ENCODE measurements around the gene ABHD10.

ABHD10 gene

DNA sequence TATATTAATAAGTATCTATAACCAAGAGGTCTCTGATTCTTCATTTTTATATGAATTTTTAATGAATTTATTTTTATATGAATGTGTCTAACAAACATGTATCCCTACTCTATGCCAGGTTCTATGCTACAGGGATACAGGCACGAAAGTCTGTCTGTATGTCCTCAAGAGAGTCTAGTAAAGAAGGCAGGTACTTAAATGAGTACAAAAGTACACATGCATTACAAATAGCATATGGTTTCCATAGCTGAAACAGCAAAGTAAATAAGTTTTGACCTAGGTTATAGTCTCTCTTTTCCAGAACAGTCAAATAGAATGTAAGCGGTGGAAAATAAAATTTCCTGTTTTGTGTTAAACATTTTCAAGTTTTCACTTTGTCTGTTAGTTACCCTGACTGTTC, 13.3 kb upstream of the ABHD10 start:
- DNase-seq (ENCODE audit: low read depth in 2 of 2) = no peak

- DNase-seq (ENCODE audit: low read depth in 2 of 2) = no peak
Measured at GRCh38 chr3:111967068-111967467, 11.8 kb upstream of the ABHD10 start.

- DNase-seq (ENCODE audit: low read depth in 2 of 2) = peak; percentile 76
Measured at GRCh38 chr3:111967651-111968274, 11.1 kb upstream of the ABHD10 start.

DNA sequence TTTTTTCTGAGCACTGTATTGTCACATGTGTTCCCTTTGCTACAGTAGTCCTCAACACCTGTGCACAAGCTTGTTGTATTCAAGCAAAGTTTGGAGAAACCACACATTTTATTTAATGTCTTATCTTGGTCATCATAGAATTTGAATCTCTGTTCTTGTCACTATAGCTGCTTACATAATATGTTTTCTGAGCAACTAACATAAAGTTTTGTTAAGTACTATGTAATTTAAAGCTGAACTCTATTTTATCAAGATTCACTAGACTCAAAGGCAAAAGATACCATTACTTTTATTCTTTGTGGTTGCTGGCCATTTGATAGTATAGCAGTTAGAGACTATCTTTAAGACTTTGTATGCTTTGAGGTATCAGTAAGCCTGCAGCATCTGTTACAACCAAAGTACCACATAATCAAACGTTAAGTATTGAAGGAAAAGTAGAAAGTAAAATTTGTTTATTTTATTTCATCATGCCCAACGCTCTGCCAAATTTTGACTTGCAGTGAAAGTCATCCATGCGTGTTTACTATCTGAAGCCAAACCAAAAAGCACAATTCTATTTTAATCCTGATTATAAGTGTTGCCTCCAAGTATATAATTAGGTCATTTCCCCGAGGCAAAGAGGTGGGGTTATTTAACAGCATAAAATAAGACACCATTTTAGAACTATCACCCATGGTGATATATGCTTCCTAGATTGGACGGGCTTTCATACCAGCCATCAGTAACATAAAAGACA, 10.3 kb upstream of the ABHD10 start:
- no peak for DNase-seq (ENCODE audit: low read depth in 2 of 2)

DNA sequence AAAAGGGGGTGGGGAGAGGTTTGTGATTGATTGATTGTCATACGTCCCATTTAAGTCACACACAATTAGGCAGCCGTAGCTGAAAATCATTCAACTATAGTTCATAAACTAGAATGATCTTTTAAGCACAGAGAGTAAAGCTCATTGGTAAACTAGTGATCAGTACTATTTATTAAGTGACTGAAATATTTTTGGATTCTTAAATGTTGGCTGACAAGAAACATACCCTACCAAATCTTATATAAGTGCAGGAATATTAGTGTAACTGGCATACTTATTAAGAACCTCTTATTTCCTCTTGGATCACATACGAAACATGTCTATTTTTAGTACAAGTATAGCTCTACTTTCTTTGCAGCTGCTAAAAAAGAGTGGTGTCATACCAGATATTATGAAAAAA, 8.4 kb upstream of the ABHD10 start:
- DNase-seq (ENCODE audit: low read depth in 2 of 2) = no peak

DNA sequence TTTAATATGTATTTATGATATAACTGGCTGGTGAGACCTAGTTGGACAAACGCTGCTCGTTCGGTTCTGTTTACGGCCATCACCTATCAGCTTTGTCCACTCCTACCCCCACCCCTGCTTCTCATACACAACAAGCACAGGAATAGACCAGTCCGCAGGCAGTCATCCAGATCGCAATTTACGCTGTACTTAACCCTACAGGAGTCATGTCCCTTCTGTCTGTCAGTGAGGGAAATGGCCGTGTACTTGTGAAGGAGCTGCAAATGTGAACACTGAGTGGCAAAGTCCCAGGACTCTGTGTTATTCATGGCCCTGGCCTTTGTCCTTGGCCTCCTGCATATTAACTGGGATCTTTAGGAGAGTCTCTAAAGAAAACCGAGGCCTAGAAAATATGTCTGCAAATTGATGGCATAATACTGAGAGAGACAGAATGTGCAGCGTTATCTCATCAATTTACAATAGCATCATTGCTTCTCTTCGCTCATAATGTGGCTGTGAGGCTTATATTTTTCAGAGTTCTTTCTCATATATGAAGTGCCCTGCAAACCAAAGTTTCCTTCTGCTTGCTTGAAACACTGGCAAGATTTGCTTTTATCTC, 7.2 kb upstream of the ABHD10 start:
- no peak for DNase-seq (ENCODE audit: low read depth in 2 of 2)

DNA sequence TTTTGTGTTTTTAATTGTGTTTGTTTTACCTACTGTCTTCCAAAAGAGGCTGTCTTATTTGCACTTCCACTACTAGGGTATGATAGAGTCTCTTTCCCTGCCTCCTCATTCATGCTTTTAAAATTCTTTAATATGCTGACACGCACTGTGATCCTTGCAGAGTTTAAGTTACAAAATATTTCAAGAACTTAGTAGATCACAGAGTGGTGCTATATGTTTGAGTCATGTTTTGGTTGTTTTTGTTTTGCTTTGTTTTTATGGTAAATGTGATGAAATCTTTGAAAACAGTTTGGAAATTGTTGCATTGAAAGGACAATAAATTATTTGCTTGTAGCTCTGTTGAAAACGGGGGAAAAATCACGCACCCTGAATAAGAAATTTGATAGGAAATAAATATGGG, 5.9 kb upstream of the ABHD10 start:
- no peak for DNase-seq (ENCODE audit: low read depth in 2 of 2)

GRCh38 chr3:111975131-111975530, 3.7 kb upstream of the ABHD10 start:
- DNase-seq (ENCODE audit: low read depth in 2 of 2) = no peak

DNA sequence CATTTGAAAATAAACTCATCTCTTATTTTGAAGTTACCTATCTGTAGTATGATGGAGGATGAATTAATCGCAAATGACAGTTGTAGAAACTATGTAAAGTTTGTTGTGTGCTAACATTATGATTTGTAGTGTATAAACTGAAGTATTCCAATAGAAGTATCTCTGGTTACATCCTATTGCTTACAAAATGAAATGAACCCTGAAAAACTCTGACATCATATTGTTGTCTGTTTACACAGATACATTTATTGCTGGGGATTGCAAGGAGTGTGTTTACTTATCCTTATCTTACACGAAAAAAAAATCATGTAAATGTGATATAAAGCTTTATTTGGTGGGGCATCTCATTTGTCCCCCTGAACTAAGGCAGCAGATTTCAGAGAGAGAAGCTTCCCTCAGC, 2.6 kb upstream of the ABHD10 start:
- no peak for DNase-seq (ENCODE audit: low read depth in 2 of 2)

DNA sequence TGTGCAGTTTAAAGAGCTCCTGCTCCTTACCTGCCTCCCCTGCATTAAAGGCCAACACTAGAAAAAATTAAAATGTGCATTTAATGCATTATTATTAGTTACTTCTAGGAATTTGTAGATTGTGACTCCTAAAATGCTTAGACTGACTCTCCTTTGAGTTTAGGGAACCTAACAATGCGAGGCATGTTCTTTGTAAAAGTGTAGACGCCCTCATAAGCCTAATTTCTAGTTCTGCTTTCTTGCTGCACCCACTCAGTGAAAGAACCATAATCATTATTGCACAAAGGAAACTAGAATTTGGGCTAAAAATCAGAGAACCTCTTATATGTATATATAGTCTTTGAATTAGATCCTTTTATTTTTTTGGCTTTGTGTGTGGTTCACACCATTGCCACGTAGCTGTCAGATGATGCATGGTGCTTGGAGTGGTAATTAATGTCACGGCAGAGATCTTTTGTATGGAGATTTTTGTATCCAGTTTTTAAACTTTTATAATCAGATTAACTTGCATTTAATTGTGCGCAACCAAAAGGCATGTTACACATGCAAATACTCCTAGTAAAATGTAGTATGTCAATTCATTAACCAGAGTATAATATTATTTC, 710 bp downstream of the ABHD10 start:
- DNase-seq (ENCODE audit: low read depth in 2 of 2) = no peak

DNA sequence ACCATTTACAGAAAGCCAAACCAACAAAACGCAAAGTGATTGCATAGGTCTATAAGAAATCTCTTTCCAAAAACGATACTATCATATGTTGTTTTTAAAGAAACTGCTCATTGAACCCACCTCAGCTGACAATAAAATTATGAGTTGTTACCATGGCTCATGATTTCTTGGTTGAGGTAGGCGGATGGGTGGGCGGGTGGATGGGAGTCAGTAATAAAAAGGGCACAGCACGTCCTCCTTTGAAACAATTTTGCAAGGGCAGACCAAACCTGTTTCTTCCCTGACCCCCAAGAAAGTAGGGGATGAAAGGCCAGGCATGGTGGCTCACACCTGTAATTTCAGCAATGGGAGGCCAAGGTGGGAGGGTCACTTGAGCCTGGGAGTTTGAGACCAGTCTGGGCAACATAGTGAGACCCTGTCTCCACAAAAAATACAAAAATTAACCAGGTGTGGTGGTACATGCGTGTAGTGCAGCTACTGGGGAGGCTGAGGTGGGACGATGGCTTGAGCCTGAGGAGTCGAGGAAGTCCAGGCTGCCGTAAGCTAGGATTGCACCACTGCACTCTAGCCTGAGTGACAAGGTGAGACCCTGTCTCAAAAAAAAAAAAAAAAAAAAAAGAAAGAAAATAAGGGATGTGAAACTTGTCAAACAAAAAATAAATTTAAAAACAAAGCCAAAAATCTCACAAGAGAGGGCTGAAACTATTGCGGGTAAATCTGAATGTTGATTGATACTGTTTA, 2.1 kb downstream of the ABHD10 start:
- DNase-seq (ENCODE audit: low read depth in 2 of 2) = no peak

GRCh38 chr3:111981457-111981763, 2.6 kb downstream of the ABHD10 start:
- DNase-seq (ENCODE audit: low read depth in 2 of 2) = no peak

- no peak for DNase-seq (ENCODE audit: low read depth in 2 of 2)
Measured at GRCh38 chr3:111984636-111985298, 5.9 kb downstream of the ABHD10 start.

DNA sequence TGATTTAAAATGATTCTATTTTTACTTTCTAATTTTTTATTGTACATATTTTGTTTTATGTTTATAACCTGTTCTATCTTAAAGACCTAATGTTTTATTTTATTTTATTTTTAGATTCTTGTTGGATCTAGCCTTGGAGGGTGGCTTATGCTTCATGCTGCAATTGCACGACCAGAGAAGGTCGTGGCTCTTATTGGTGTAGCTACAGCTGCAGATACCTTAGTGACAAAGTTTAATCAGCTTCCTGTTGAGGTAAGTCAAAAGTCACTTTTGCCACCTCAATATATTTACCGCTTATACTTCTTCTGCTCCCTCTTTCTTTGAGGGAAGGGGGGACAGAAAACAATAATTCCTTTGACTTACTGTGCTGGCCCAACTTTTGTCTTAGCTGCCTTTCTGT, 8.0 kb downstream of the ABHD10 start:
- DNase-seq (ENCODE audit: low read depth in 2 of 2) = no peak

DNA sequence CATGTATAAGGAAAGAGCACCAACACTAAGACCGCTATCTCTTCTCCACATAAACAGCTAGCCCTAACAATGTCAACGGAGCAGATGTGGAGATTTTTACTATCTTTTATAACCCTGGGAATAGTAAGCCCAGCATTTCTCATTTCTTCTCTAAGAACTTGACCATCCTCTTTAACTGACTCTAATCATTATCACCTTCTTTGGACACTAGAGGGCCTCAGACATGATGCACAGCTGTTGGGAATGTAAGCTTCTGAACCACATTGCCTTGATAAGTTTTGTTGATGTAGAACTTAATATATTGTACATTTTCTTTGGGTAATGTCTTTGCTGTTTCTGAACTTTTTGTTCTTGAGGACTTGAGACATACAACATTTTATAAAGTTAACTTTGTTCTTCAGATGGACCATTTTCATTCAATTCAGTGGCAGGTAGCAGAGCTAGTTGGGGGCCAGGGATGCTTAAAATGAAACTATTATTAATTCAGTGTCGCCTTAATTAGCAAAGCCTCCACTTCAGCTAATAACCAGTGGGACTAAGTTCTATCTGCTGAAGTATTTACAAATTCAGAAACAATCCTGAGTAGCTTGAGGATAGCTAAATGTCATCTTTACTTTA, 10.3 kb downstream of the ABHD10 start:
- DNase-seq (ENCODE audit: low read depth in 2 of 2) = no peak

DNA sequence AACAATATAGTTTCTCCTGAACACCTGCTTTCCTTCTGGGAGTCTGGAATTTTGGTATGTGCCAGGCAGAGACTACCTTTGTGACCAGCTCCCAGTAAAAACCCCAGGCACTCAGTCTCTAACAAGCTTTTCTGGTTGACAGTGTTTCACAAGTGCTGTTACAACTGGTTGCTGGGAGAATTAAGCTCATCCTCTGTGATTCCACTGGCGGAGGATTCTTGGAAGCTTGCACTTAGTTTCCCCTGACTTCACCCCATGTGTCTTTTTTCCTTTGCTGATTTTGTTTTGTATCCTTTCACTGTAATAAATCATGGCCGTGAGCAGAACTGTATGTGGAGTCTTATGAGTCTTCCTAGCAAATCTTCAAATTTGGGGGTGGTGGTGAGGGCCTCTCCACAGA, 14.2 kb downstream of the ABHD10 start:
- DNase-seq (ENCODE audit: low read depth in 2 of 2) = no peak

- DNase-seq (ENCODE audit: low read depth in 2 of 2) = no peak
Measured at GRCh38 chr3:111998636-111999483, 20.0 kb downstream of the ABHD10 start, which contains the start of gene TAGLN3. TSS of gene TAGLN3 (plus strand) at chr3:111998922. CDS start at chr3:111999423, 501 bp downstream.

DNA sequence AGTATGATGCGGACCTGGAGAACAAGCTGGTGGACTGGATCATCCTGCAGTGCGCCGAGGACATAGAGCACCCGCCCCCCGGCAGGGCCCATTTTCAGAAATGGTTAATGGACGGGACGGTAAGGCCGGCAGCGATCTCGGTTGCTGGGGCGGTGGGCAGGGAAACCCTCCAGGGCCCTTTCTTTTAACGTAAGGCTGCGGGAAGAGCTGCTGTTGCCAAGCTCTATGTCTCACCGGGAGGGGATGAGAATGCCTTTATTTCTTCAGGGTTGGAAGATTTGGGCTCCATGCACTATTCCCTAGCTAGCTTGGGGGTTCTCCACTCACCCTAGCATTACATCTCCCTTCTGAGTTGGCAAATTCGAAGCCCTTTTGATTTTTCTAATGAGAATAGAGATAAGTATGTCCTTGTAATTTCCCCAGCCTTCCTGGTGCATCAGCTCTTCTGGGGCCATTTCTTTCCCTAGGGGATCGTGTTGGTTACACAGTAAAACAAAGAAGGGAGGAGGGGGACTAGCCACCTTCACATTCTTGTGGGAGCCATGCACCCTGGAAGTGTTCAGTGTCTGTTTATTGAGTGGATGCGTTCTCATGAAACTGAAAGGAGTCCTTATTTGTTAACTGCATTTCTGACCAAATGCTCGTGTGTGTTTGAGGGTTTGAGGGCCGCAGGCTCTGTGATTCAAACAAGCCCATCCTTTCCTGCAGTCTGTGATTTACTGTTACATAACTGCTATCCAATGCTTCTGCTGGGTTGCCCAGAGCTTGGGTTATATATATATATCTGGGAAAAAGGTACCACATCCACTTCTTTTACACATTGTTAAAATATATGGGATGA, 20.9 kb downstream of the ABHD10 start:
- no peak for DNase-seq (ENCODE audit: low read depth in 2 of 2)

- no peak for DNase-seq (ENCODE audit: low read depth in 2 of 2)
Measured at GRCh38 chr3:112000367-112000771, 21.5 kb downstream of the ABHD10 start.
